Right lobe of liver (tissue), 4 donors: ENCODE measurements around the gene PDLIM5.

Experiments used
- CTCF ChIP-seq, 4 donors: fragments of 200-600 bp in 3 of 4; fragments of 450-650 bp in 1 of 4; IDR thresholded peaks; one replicate each; pipeline versions ENCODE4 v1.5.1 to v1.8.0; 2016 to 2022; ENCODE audit warnings: antibody characterized with exemption in 4 of 4, mild to moderate bottlenecking in 2 of 4
- POLR2A ChIP-seq: fragments of 450-650 bp; IDR thresholded peaks from one replicate; pipeline ENCODE4 v1.6.1; 2017; ENCODE audit warnings: antibody characterized with exemption, mild to moderate bottlenecking
- donor health status: DM: no; HTN: no; CAD: no.
- donor health status: DM: no; HTN: no; CAD: no.
- donor health status: DM: no; HTN: yes; CAD: no.

GRCh38 chr4:94477227-94477626 is 25.5 kb downstream of the PDLIM5 start:
- TF ChIP-seq CTCF (IDR thresholded peaks at IDR 0.05) (no peak), POLR2A (no peak)
